COR-L47 (cell line): ENCODE data around the gene TMEM106C.
"Not testable (repeated sequence)": the region's sequence is repeated elsewhere in the genome, so short reads cannot be mapped to it uniquely, and the experiment has no call there.

Experiments
- DNase-seq: peaks from one replicate; lab custom pipeline; 2025; lab: John Stamatoyannopoulos, UW

The TMEM106C gene

GRCh38 chr12:47949441-47950341 is 13.7 kb upstream of the TMEM106C start:
- DNase-seq = peak; percentile 27

GRCh38 chr12:47950856-47951468 is 12.4 kb upstream of the TMEM106C start:
- no peak for DNase-seq

DNA sequence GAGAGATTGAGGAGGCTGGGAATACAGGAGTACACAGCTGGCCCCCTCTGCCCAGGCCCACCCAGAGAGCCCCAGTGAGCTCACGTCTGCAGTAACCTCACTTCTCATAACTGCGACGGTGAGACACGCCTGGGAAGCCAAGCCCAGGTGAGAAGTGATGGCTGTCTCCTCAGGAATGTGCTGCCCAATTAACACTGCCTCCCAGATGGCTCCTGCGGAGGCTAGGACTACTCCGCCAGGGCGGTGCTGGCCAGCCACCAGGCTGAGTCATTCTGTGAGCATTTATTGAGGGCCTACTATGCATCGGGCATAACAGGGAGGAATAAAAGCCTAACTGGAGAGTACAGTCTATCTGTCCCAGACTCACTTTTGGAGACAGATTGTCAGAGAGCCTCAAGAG is 9.3 kb upstream of the TMEM106C start:
- DNase-seq = no peak

- no peak for DNase-seq
Measured at GRCh38 chr12:47954467-47955045, 8.8 kb upstream of the TMEM106C start.

DNA sequence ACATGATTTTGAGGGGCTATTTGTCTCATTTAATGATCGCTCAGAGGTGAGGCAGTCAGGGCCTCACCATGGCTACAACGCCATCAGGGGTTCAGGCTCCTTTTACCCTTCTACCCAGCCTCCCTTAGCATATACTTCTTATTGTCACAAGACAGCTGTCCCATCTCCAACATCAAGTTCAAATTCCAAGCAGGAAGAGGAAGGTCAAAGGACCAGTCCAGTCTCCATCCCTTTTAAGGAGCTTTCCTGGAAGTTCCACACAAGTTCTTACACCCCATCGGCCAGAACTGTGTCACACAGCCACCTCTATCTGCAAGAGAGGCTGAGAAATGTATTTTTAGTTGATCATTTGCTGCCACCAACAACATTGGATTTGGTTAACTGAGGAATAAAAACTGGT is 8.3 kb upstream of the TMEM106C start:
- no peak for DNase-seq

- not testable (repeated sequence) for DNase-seq
Measured at GRCh38 chr12:47957671-47958070, 5.7 kb upstream of the TMEM106C start.

GRCh38 chr12:47962198-47962597 is 1.2 kb upstream of the TMEM106C start:
- DNase-seq = no peak

DNA sequence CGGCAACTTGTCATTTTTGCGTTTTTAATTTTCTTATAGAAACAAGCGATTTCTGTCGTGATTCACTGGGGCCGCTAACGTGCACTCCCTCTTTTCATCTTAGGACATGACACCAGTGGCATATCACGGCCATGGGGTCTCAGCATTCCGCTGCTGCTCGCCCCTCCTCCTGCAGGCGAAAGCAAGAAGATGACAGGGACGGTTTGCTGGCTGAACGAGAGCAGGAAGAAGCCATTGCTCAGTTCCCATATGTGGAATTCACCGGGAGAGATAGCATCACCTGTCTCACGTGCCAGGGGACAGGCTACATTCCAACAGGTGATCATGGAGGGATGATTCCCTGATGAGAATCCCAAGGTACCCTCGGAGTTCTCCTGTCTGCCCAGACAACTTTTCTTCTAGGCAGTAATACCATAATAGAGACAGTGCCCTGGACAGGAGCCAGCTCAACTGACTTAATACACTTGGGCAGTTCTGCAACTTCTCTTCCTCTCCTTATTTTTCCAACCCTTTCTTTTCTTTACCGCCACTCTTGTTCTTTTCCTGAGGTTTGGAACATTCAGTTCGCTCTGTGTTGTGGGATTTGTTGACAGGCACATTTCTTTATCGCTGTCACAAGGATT is 821 bp downstream of the TMEM106C start:
- peak; percentile 8 for DNase-seq

- DNase-seq = no peak
Measured at GRCh38 chr12:47965581-47965980, 2.2 kb downstream of the TMEM106C start.

DNA sequence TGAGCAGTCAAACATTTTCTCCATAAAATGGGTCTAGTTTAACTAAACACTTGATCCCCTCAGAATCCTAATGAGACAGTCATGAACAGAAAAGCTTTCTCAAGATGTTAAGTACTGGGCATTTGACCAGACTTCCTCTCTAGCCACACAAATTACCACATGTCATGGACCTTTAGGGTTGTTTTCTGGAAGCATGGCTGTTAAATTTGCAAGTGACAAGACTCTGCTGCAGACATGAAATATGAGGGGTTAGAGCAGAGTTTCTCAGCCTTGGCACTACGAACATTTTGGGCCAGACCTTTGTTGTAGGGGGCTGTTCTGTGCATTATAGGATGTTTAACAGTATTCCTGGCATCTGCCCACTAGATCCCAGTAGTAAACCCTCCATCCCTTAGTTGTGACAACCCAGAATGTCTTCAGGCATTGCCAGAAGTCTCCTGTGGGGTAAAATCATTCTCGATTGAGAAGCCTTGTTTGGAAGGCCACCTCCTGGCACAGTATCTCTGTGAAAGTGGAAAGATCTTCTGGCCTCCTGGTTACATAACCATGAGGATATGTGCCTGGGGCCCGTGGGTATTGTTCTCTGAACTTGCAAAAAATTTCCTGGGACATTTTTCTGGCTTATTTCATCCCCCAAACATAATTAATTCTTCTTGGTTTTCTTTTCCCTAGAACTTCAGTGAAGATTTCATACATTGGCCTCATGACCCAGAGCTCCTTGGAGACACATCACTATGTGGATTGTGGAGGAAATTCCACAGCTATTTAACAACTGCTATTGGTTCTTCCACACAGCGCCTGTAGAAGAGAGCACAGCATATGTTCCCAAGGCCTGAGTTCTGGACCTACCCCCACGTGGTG is 4.3 kb downstream of the TMEM106C start:
- no peak for DNase-seq

DNA sequence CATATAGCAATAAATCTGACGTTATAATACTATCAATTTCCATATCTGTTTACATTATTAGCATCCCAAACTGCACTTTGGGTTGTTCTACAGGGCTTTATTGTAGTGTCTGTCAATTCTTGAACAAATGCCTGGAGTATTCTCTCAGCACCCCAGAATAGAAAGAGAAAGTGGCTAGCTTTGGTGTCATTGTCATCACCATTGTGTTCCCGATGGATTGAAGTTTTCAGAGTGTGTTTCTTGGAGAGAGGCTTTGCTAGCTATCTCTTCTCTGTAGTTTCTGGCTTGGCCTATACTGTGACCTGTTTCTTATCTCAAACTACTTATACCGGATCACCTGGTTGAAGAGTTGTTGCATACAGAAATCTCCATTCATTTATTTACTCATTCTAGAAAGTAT is 6.4 kb downstream of the TMEM106C start:
- DNase-seq = no peak

GRCh38 chr12:47970843-47971242 is 7.4 kb downstream of the TMEM106C start:
- no peak for DNase-seq

DNA sequence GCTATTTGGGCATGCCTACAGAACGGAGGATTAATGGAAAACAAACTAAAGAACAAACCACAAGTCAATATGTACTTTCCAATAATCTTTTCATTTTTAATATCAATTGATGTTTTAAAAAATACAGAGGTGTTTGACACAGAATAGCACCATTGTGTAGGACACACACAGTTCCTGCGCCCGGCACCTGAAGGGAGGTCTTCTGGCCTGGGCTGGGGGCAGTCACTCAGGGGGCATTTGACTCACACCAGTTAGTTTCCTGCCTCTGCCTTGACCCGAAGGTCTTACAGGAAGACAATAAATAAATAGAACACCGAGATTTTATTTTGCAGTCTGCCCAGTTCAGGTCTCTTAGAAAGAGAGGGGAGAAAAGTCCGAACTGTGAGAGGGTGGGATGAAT is 9.5 kb downstream of the TMEM106C start:
- no peak for DNase-seq

DNA sequence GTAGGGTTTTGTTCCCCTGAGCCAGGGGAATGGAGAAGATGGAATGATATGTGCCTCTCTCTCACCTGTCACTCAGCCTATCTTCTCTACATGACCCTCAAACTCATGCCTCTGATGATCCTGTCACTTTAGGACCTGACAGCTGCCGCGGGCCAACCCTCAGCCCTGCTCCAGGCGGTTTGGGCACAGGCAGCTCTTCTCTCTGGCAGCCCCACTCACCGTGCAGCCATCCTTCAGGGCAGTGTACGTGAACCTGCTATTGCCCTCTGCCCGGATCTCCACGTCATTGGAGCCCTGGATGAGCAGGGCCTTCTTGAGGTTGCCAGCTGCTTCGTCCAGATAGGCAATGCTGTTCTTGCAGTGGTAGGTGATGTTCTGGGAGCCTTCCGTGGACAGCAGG is 10.5 kb downstream of the TMEM106C start:
- DNase-seq = no peak

GRCh38 chr12:47975036-47975620 is 11.7 kb downstream of the TMEM106C start:
- DNase-seq = no peak

GRCh38 chr12:47975816-47976215 is 12.4 kb downstream of the TMEM106C start:
- DNase-seq = no peak

DNA sequence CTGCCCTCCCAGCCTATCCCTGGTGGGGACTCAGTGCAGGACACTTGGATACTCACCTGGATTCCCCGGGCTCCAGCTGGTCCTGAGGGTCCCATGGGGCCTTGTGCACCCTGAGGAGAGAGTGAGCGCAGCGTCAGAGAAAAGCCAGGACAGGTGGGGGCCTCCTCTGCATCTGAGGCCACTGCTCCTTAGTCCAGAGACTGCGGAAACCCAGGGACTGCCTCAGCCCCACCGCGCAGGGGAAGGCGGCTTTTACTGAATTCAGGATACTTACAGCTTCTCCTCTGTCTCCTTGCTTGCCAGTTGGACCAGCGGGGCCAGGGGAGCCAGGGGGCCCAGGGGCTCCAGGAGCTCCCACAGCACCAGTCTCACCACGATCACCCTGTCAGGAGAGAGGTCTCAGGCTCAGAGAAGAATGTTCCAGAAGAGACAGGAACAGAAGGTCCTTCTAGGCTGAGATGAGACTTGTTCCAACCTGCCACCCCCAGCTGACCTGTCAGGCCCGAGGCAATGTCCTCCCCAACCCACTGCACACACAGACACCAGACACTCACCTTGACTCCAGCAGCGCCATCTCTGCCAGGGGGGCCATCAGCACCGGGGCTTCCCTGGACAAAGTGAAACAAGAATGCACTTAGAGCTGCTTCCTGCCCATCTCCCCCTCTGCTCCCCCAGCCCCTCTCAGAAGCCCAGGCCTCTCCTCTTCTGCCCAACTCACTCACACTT is 13.8 kb downstream of the TMEM106C start:
- no peak for DNase-seq

DNA sequence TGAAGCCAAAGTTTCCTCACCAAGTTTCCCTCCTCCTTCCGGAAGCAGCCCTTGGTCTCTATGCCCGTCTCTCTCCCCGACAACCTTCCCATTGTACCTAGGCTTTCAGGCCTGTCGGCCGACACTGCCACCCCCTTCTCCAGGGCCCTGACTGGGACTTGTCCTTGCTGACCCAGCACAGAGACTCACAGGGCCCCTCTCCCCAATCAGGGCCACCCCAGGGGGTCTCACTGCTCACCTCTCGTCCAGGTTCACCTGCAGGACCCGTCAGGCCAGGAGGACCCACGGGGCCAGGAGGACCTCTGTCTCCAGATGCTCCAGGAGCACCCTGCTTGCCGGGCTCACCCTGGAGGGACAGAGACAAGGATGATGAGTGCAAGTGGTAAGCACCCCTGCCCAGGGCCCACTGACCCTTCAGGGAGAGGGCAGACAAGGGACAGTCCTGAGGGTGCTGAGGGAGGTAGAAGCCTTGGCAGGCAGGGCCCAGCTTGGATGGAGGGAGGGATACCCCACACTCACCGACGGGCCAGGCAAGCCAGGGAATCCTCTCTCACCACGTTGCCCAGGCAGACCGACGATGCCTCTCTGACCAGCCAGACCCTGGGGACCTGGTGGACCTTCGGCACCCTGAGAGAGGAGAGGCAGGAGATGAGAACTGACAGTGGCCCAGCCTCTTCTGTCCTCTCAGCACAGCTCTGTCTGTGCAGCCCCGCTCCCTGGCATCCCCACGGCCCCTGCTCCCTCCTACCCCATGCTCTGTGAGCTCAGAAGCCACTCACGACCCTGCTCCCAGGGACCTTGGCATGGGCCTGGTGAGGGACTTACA is 14.6 kb downstream of the TMEM106C start:
- DNase-seq = no peak

DNA sequence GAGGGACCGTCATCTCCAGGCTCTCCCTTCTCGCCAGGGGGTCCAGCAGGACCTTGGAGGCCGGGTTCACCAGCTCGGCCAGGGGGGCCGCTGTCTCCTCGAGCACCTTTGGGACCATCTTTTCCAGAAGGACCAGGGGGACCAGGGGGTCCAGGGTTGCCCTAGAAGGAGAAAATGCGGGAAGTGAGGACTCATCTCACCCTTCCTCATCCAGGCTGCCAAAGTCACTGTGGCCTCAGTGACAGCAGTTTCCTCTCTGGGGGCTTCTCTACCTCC is 15.1 kb downstream of the TMEM106C start:
- no peak for DNase-seq

- DNase-seq = no peak
Measured at GRCh38 chr12:47979166-47979565, 15.8 kb downstream of the TMEM106C start.
